Measurements from ENCODE around the gene YBX2. TPM values are rescaled to one million over a fixed set of nuclear protein-coding genes. Genes with fewer than 3 reads are reported as not detected.

Gene YBX2
- total and polyA plus RNA-seq, 2 donors (not counting 1 experiment from before 2014, with no cell fraction given): under 0.01 TPM; not detected in 1

DNA sequence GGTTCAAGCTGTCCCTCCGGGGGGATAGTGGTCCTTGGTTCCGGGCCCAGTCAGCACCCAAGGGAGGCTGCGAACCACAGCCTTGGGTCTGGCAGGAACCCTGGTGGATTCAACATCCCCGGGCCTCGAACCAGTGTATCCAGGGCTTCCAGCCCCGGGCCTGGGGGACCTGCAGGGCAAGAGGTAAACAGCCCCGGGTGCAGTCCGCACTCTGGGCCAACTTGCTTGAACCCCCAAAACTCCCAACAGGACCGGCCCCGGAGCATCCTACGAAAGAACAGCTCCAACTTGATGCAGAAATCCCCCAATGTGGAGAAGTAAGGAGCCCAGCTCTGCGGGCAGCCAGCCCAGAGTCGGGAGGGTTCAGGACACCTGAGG lies 36.2 kb upstream of the YBX2 start:
- H3K27me3 ChIP-seq (ENCODE audit: control insufficient read depth, insufficient read depth, low read length): peaks cover 7% of the 10 kb centered on the region
- H3K4me3 ChIP-seq (replicated peaks in 1 of 4; ENCODE audit: control extremely low read depth in 1 of 4, insufficient read depth in 1 of 4, low read depth in 3 of 4, low read length in 4 of 4): peak overlapping the region; percentile 47 to 88 (median 66)
- peak overlapping the region; percentile 75 for H3K4me2 ChIP-seq (ENCODE audit: extremely low read depth, insufficient read depth, low read length)
- peaks cover 6% of the 10 kb centered on the region for H3K79me2 ChIP-seq (ENCODE audit: control insufficient read depth, insufficient read depth, low read length)
- no peaks in the 10 kb centered on the region for H3K36me3 ChIP-seq (ENCODE audit: control insufficient read depth, insufficient read depth, low read length)
- H3K9ac ChIP-seq (ENCODE audit: insufficient read depth, low read length): peak overlapping the region; percentile 26
- H3K27ac ChIP-seq (ENCODE audit: insufficient read depth, low read length): no peak overlapping the region
- H3K4me1 ChIP-seq (ENCODE audit: control insufficient read depth, extremely low read depth, insufficient read depth, low read length): no peaks in the 10 kb centered on the region
- H2AFZ ChIP-seq (ENCODE audit: low read length): peak overlapping the region; percentile 72
- no peaks in the 10 kb centered on the region for H4K20me1 ChIP-seq (ENCODE audit: control insufficient read depth, extremely low read depth, insufficient read depth, low read length)
- DNase-seq (ENCODE audit: low read depth in 2 of 2): no peak
- TF ChIP-seq EZH2 (IDR thresholded peaks at IDR 0.05; ENCODE audit: low read length, missing control alignments) (no peak), CTCF (conservative IDR thresholded peaks at IDR 0.05 in 1 of 2, IDR thresholded peaks at IDR 0.05 in 1 of 2; ENCODE audit: low read depth in 1 of 2, low read length in 2 of 2) (no peak)
- H3K9me3 ChIP-seq (ENCODE audit: control insufficient read depth, insufficient read depth, low read depth, low read length): no peaks in the 10 kb centered on the region

DNA sequence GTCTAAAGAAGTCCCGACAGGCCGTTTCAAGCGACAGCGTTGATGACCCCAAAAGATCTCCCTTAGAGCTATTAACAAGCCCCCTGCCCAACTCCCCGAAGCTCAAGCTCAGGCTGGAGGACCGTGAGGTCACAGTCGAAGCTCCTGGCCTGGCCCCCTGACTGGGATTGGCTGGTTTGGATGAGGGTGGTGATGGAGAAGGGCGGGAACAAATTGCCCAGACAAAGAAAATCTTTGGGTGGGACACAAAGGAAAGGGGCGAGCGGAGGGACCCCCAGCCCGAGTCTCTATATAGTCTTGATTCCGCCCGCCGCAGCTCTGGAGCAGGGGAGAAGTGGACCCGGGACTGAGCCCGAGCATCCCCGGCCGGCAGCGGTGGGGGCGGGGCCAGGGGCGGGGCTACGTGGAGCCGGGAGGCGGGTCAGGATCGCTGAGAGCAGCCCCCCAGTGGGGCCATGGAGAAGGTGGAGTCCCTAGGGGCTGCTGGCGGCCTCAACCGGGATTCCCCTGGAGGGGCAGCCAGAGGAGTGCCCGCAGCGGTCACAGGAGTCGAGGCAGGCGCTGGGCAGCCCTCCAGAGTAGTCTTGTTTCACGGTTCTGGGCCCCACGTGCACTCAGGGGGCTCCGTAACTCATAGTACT lies 35.7 kb upstream of the YBX2 start:
- peaks cover 3% of the 10 kb centered on the region for H3K36me3 ChIP-seq (ENCODE audit: control insufficient read depth, insufficient read depth, low read length)
- peak; percentile 72 to 77 for DNase-seq (ENCODE audit: low read depth in 2 of 2)
- TF ChIP-seq EZH2 (IDR thresholded peaks at IDR 0.05; ENCODE audit: low read length, missing control alignments) (no peak), CTCF (conservative IDR thresholded peaks at IDR 0.05 in 1 of 2, IDR thresholded peaks at IDR 0.05 in 1 of 2; ENCODE audit: low read depth in 1 of 2, low read length in 2 of 2) (no peak)
- H2AFZ ChIP-seq (ENCODE audit: low read length): peak overlapping the region; percentile 97
- H3K79me2 ChIP-seq (ENCODE audit: control insufficient read depth, insufficient read depth, low read length): peaks cover 6% of the 10 kb centered on the region
- H3K27me3 ChIP-seq (ENCODE audit: control insufficient read depth, insufficient read depth, low read length): peaks cover 7% of the 10 kb centered on the region
- peak overlapping the region; percentile 80 for H3K4me2 ChIP-seq (ENCODE audit: extremely low read depth, insufficient read depth, low read length)
- peak overlapping the region; percentile 72 for H3K27ac ChIP-seq (ENCODE audit: insufficient read depth, low read length)
- H3K9ac ChIP-seq (ENCODE audit: insufficient read depth, low read length): peak overlapping the region; percentile 70
- peak overlapping the region; percentile 54 to 93 (median 83) for H3K4me3 ChIP-seq (replicated peaks in 1 of 4; ENCODE audit: control extremely low read depth in 1 of 4, insufficient read depth in 1 of 4, low read depth in 3 of 4, low read length in 4 of 4)
- H3K4me1 ChIP-seq (ENCODE audit: control insufficient read depth, extremely low read depth, insufficient read depth, low read length): no peaks in the 10 kb centered on the region
- H3K9me3 ChIP-seq (ENCODE audit: control insufficient read depth, insufficient read depth, low read depth, low read length): no peaks in the 10 kb centered on the region
- no peaks in the 10 kb centered on the region for H4K20me1 ChIP-seq (ENCODE audit: control insufficient read depth, extremely low read depth, insufficient read depth, low read length)

GRCh38 chr17:7329374-7329996 lies 35.0 kb upstream of the YBX2 start:
- Histone ChIP-seq H3K27ac (ENCODE audit: insufficient read depth, low read length) (peak overlapping the region; percentile 72), H3K36me3 (ENCODE audit: control insufficient read depth, insufficient read depth, low read length) (peaks cover 4% of the 10 kb centered on the region), H3K4me2 (ENCODE audit: extremely low read depth, insufficient read depth, low read length) (peak overlapping the region; percentile 80), H3K79me2 (ENCODE audit: control insufficient read depth, insufficient read depth, low read length) (peaks cover 6% of the 10 kb centered on the region), H3K9me3 (ENCODE audit: control insufficient read depth, insufficient read depth, low read depth, low read length) (no peaks in the 10 kb centered on the region), H4K20me1 (ENCODE audit: control insufficient read depth, extremely low read depth, insufficient read depth, low read length) (no peaks in the 10 kb centered on the region), H3K4me1 (ENCODE audit: control insufficient read depth, extremely low read depth, insufficient read depth, low read length) (no peaks in the 10 kb centered on the region), H3K9ac (ENCODE audit: insufficient read depth, low read length) (peak overlapping the region; percentile 70), H2AFZ (ENCODE audit: low read length) (peak overlapping the region; percentile 97), H3K4me3 (replicated peaks in 1 of 4; ENCODE audit: control extremely low read depth in 1 of 4, insufficient read depth in 1 of 4, low read depth in 3 of 4, low read length in 4 of 4) (peak overlapping the region; percentile 54 to 93 (median 83)), H3K27me3 (ENCODE audit: control insufficient read depth, insufficient read depth, low read length) (peaks cover 7% of the 10 kb centered on the region)
- TF ChIP-seq EZH2 (IDR thresholded peaks at IDR 0.05; ENCODE audit: low read length, missing control alignments): no peak
- peak; percentile 99 to 100 for DNase-seq (ENCODE audit: low read depth in 2 of 2)

Measured in fibroblast of lung (primary cell).